ENCODE data around the gene TEKT5. TPM values are rescaled to one million over a fixed set of nuclear protein-coding genes. Genes with fewer than 3 reads are reported as not detected.
"Not testable (repeated sequence)": the region's sequence is repeated elsewhere in the genome, so short reads cannot be mapped to it uniquely, and the experiment has no call there.

The TEKT5 gene
- total and polyA plus RNA-seq, 5 experiments from 2014 or later: 0.68 TPM; not detected in 4

- Mint-ChIP-seq H3K4me3 (no peak overlapping the region), H3K4me1 (peaks cover 0 to 2% (median 0%) of the 10 kb centered on the region in 4 donors), H3K9me3 (peaks cover 0 to 7% (median 0%) of the 10 kb centered on the region in 9 donors), H3K36me3 (no peaks in the 10 kb centered on the region), H3K27ac (no peak overlapping the region), H3K27me3 (peaks cover 0 to 7% (median 0%) of the 10 kb centered on the region in 5 donors)
- POLR2A ChIA-PET: no interaction called here
- no peak for ATAC-seq
- DNase-seq: no peak
Observed at GRCh38 chr16:10652730-10653590, 41.8 kb downstream of the TEKT5 start.

- H3K27ac Mint-ChIP-seq, H3K36me3 Mint-ChIP-seq, POLR2A ChIA-PET, H3K9me3 Mint-ChIP-seq, ATAC-seq, H3K27me3 Mint-ChIP-seq, DNase-seq, H3K4me1 Mint-ChIP-seq, H3K4me3 Mint-ChIP-seq: not testable (repeated sequence)
Observed at GRCh38 chr16:10649098-10649497, 45.6 kb downstream of the TEKT5 start.

- Mint-ChIP-seq H3K9me3 (no peaks in the 10 kb centered on the region), H3K36me3 (no peaks in the 10 kb centered on the region), H3K4me1 (peaks cover 0 to 2% (median 0%) of the 10 kb centered on the region in 4 donors), H3K27ac (no peak overlapping the region), H3K27me3 (peaks cover 0 to 5% (median 1%) of the 10 kb centered on the region in 5 donors), H3K4me3 (no peak overlapping the region)
- ATAC-seq: no peak
- POLR2A ChIA-PET: no interaction called here
- DNase-seq: no peak
Observed at GRCh38 chr16:10647721-10648296, 46.9 kb downstream of the TEKT5 start.

- Mint-ChIP-seq H3K27me3 (peaks cover 0 to 6% (median 0%) of the 10 kb centered on the region in 5 donors), H3K4me1 (no peaks in the 10 kb centered on the region), H3K36me3 (no peaks in the 10 kb centered on the region), H3K27ac (no peak overlapping the region), H3K9me3 (peaks cover 0 to 3% (median 0%) of the 10 kb centered on the region in 9 donors), H3K4me3 (no peak overlapping the region)
- ATAC-seq: no peak
- no peak for DNase-seq
- POLR2A ChIA-PET: no interaction called here
Observed at GRCh38 chr16:10647264-10647720, 47.4 kb downstream of the TEKT5 start.

- Mint-ChIP-seq H3K27ac (no peak overlapping the region), H3K4me1 (no peaks in the 10 kb centered on the region), H3K9me3 (peaks cover 0 to 3% (median 0%) of the 10 kb centered on the region in 9 donors), H3K4me3 (no peak overlapping the region), H3K36me3 (no peaks in the 10 kb centered on the region), H3K27me3 (peaks cover 0 to 12% (median 3%) of the 10 kb centered on the region in 5 donors)
- no peak for DNase-seq
- POLR2A ChIA-PET: no interaction called here
- ATAC-seq: no peak
Observed at GRCh38 chr16:10646581-10647263, 48.0 kb downstream of the TEKT5 start.

GRCh38 chr16:10646228-10646580 lies 48.5 kb downstream of the TEKT5 start:
- no peak for ATAC-seq
- Mint-ChIP-seq H3K36me3 (no peaks in the 10 kb centered on the region), H3K4me1 (no peaks in the 10 kb centered on the region), H3K27me3 (peaks cover 0 to 14% (median 3%) of the 10 kb centered on the region in 5 donors), H3K27ac (no peak overlapping the region), H3K9me3 (peaks cover 0 to 3% (median 0%) of the 10 kb centered on the region in 9 donors), H3K4me3 (no peak overlapping the region)
- DNase-seq: no peak
- POLR2A ChIA-PET: no interaction called here

- H3K9me3 Mint-ChIP-seq: peaks cover 0 to 7% (median 0%) of the 10 kb centered on the region in 9 donors
- ATAC-seq (no peak), DNase-seq (no peak)
- H3K27me3 Mint-ChIP-seq: peaks cover 3 to 14% (median 6%) of the 10 kb centered on the region in 5 donors
- POLR2A ChIA-PET: no interaction called here
- no peak overlapping the region for H3K4me3 Mint-ChIP-seq
- no peak overlapping the region for H3K27ac Mint-ChIP-seq
- no peaks in the 10 kb centered on the region for H3K4me1 Mint-ChIP-seq
- no peaks in the 10 kb centered on the region for H3K36me3 Mint-ChIP-seq
Observed at GRCh38 chr16:10644092-10644491, 50.6 kb downstream of the TEKT5 start.

GRCh38 chr16:10642964-10643363 lies 51.8 kb downstream of the TEKT5 start:
- no peaks in the 10 kb centered on the region for H3K4me1 Mint-ChIP-seq
- H3K4me3 Mint-ChIP-seq: no peak overlapping the region
- H3K36me3 Mint-ChIP-seq: no peaks in the 10 kb centered on the region
- H3K27ac Mint-ChIP-seq: no peak overlapping the region
- ATAC-seq (no peak), DNase-seq (no peak)
- POLR2A ChIA-PET: no interaction called here
- H3K27me3 Mint-ChIP-seq: peaks cover 3 to 14% (median 8%) of the 10 kb centered on the region in 5 donors
- peaks cover 0 to 7% (median 0%) of the 10 kb centered on the region in 9 donors for H3K9me3 Mint-ChIP-seq

- Mint-ChIP-seq H3K36me3 (no peaks in the 10 kb centered on the region), H3K4me1 (no peaks in the 10 kb centered on the region), H3K9me3 (peaks cover 0 to 7% (median 0%) of the 10 kb centered on the region in 9 donors), H3K27ac (no peak overlapping the region), H3K4me3 (no peak overlapping the region), H3K27me3 (peaks cover 3 to 14% (median 11%) of the 10 kb centered on the region in 5 donors)
- no peak for DNase-seq
- POLR2A ChIA-PET: no interaction called here
- ATAC-seq: no peak
Observed at GRCh38 chr16:10641953-10642949, 52.5 kb downstream of the TEKT5 start.

- no peaks in the 10 kb centered on the region for H3K36me3 Mint-ChIP-seq
Observed at GRCh38 chr16:10641555-10641952, 53.2 kb downstream of the TEKT5 start.

GRCh38 chr16:10640934-10641333 lies 53.8 kb downstream of the TEKT5 start:
- POLR2A ChIA-PET: no interaction called here
- no peak for DNase-seq
- no peak for ATAC-seq

More at GRCh38 chr16:10641555-10641952, 53.2 kb downstream of the TEKT5 start:
- Mint-ChIP-seq H3K27me3 (peaks cover 3 to 14% (median 11%) of the 10 kb centered on the region in 5 donors), H3K4me3 (no peak overlapping the region), H3K4me1 (no peaks in the 10 kb centered on the region), H3K27ac (no peak overlapping the region), H3K9me3 (peaks cover 0 to 7% (median 0%) of the 10 kb centered on the region in 9 donors)
- POLR2A ChIA-PET: no interaction called here
- ATAC-seq: no peak
- no peak for DNase-seq

GRCh38 chr16:10638101-10638500 lies 56.6 kb downstream of the TEKT5 start:
- Mint-ChIP-seq H3K4me1 (no peaks in the 10 kb centered on the region), H3K4me3 (no peak overlapping the region), H3K27ac (no peak overlapping the region), H3K36me3 (peaks cover 0 to 10% (median 0%) of the 10 kb centered on the region in 3 donors), H3K9me3 (peaks cover 0 to 16% (median 9%) of the 10 kb centered on the region in 9 donors), H3K27me3 (peaks cover 3 to 18% (median 14%) of the 10 kb centered on the region in 5 donors)
- ATAC-seq (no peak), DNase-seq (no peak)
- POLR2A ChIA-PET: no interaction called here

More at GRCh38 chr16:10640934-10641333, 53.8 kb downstream of the TEKT5 start:
- Mint-ChIP-seq H3K4me1 (no peaks in the 10 kb centered on the region), H3K27me3 (peaks cover 3 to 14% (median 12%) of the 10 kb centered on the region in 5 donors), H3K27ac (no peak overlapping the region), H3K4me3 (no peak overlapping the region), H3K9me3 (peaks cover 0 to 7% (median under 1%) of the 10 kb centered on the region in 9 donors), H3K36me3 (no peaks in the 10 kb centered on the region)

Measured in naive thymus-derived CD8-positive, alpha-beta T cell (primary cell).